Psoas muscle (tissue), 8 donors: ENCODE data around the gene CASP14. TPM values are rescaled to one million over a fixed set of nuclear protein-coding genes. Genes with fewer than 3 reads are reported as not detected.
"Not testable (repeated sequence)": the region's sequence is repeated elsewhere in the genome, so short reads cannot be mapped to it uniquely, and the experiment has no call there.

ENCODE experiments used
- ATAC-seq, 4 donors: fragments of 200-7000 bp; cut with Tn5 transposase; one replicate each; pipeline ENCODE4 v1.9.1; 2020; ENCODE audit warnings: moderate library complexity in 3 of 4, mild to moderate bottlenecking in 2 of 4
- DNase-seq, 2 donors: peaks; one replicate each; pipeline ENCODE4 v3.0.0-alpha.2; 2020
- H3K27ac ChIP-seq: fragments of 200-600 bp; one replicate; pipeline ENCODE4 v1.8.0; 2022
- H3K27me3 ChIP-seq, 3 donors: fragments of 200-600 bp in 1 of 3; one replicate each; pipeline versions ENCODE4 v1.6.1 to v1.8.0; 2013 to 2022; ENCODE audit warnings: low read length in 2 of 3, mild to moderate bottlenecking in 2 of 3, moderate library complexity in 1 of 3; ENCODE audit not compliant: insufficient read depth in 3 of 3
- H3K36me3 ChIP-seq, 2 donors: fragments of 200-600 bp in 1 of 2; one replicate each; pipeline versions ENCODE4 v1.6.1 to v1.8.0; 2013 to 2022; ENCODE audit warnings: low read depth in 1 of 2, mild to moderate bottlenecking in 1 of 2, moderate library complexity in 1 of 2; ENCODE audit not compliant: insufficient read depth in 1 of 2
- H3K4me1 ChIP-seq: fragments of 200-600 bp; one replicate; pipeline ENCODE4 v1.8.0; 2022
- H3K4me3 ChIP-seq: fragments of 200-600 bp; one replicate; pipeline ENCODE4 v1.8.0; 2022; ENCODE audit warnings: mild to moderate bottlenecking
- H3K9me3 ChIP-seq: fragments of 200-600 bp; one replicate; pipeline ENCODE4 v1.8.0; 2022
- WGBS, 3 donors: extraction: QIAGEN DNeasy Blood & Tissue Kit; methylation state at CpG; one replicate each; pipeline versions ENCODE4 v1.1.6 to v1.1.7; 2013; 5-methylcytosine and 5-hydroxymethylcytosine counted together
- intact Hi-C, 2 donors: fragments of 100-400 bp; cut with DNase I; formaldehyde crosslinking; loops; one replicate each; pipeline versions ENCODE4 v1.11.0 to v1.14.2; 2022
- polyA plus RNA-seq, 3 donors: library from polyadenylated mRNA; stranded (reverse); fragments of 200-250 nt; gene quantifications; one replicate each; pipeline ENCODE4 v1.2.3, GENCODE V29; 2013
- total RNA-seq, 4 donors: library from RNA; stranded (reverse); fragmentation: NEBNext Ultra II Directional in 2 of 4; extraction: Animal tissue kit (Norgen Biotek cat#: 25700) in 2 of 4; gene quantifications; one replicate each; pipeline versions ENCODE4 v1.2.1 to v1.2.4, GENCODE V29; 2021 to 2023
- TF ChIP-seq, protein P1 (sequence below): fragments of 200-600 bp; IDR thresholded peaks from one replicate; pipeline ENCODE4 v1.8.0; 2022; ENCODE audit warnings: antibody characterized with exemption
- donor health status: healthy with polysubstance abuse.
- donor health status: DM: no; HTN: no; CAD: no; lungs with moderate emphysema.
- donor health status: Bipolar disorder and iron deficiency.
- donor health status: healthy.
- donor health status: DM: yes; HTN: yes; CAD: no.
- donor health status: DM: no; HTN: no; CAD: no.
- donor health status: DM: no; HTN: no; CAD: no.
- donor health status: DM: yes; HTN: yes; CAD: no.

The CASP14 gene
- total and polyA plus RNA-seq, 7 donors, result not detected

DNA sequence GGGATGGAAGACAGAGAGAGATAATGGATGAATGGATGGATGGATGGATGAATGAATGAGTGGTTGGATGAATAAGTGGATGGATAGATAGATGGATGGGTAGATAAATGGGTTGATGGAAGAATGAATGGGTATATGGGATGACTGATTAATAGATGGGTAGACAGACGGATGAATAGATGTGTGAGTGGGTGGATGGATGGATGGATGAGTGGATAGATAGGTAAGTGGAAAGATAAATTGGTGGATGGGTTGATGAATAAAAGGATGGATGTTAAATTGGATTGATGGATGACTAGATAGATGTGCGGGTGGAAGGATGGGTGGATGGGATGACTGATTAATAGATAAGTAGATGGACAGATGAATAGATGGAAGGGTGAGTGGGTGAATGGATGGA is 1.4 kb downstream of the CASP14 start:
- Histone ChIP-seq H3K9me3 (no peaks in the 10 kb centered on the region), H3K36me3 (no peaks in the 10 kb centered on the region), H3K27me3 (peaks cover 0 to 11% (median 4%) of the 10 kb centered on the region in 3 donors), H3K4me1 (no peaks in the 10 kb centered on the region), H3K4me3 (no peak overlapping the region), H3K27ac (no peak overlapping the region)
- TF ChIP-seq, protein P1, sequence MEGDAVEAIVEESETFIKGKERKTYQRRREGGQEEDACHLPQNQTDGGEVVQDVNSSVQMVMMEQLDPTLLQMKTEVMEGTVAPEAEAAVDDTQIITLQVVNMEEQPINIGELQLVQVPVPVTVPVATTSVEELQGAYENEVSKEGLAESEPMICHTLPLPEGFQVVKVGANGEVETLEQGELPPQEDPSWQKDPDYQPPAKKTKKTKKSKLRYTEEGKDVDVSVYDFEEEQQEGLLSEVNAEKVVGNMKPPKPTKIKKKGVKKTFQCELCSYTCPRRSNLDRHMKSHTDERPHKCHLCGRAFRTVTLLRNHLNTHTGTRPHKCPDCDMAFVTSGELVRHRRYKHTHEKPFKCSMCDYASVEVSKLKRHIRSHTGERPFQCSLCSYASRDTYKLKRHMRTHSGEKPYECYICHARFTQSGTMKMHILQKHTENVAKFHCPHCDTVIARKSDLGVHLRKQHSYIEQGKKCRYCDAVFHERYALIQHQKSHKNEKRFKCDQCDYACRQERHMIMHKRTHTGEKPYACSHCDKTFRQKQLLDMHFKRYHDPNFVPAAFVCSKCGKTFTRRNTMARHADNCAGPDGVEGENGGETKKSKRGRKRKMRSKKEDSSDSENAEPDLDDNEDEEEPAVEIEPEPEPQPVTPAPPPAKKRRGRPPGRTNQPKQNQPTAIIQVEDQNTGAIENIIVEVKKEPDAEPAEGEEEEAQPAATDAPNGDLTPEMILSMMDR, result no peak
- no peak for DNase-seq
- intact Hi-C loops, result no loop called here
- 86 to 93% (median 86%) methylated on average over 2 of the region's 2 CpGs for WGBS, 3 donors
- no peak for ATAC-seq

DNA sequence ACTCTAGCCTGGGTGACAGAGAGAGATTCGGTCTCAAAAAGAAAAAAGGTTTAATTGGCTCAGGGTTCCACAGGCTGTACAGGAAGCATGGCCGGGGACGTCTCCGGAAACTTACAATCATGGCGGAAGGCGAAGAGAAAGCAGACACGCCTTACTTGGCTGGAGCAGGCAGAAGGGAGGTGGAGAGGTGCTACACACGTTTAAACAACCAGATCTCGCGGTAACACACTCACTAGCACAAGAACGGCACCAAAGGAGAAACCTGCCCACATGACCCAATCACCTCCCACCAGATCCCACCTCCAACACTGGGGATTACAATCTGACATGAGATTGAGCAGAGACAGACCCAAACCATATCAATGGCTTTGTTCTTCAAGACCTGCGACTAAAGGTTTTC is 12.8 kb downstream of the CASP14 start:
- 74 to 81% (median 80%) methylated on average over 12 of the region's 12 CpGs for WGBS, 3 donors
- H3K9me3 ChIP-seq, result no peaks in the 10 kb centered on the region
- H3K4me3 ChIP-seq, result no peak overlapping the region
- no peaks in the 10 kb centered on the region for H3K36me3 ChIP-seq
- TF ChIP-seq, protein P1, result no peak
- intact Hi-C loops, result no loop called here
- peaks cover 0 to 4% (median 0%) of the 10 kb centered on the region in 3 donors for H3K27me3 ChIP-seq
- H3K27ac ChIP-seq, result no peak overlapping the region
- no peak for DNase-seq
- H3K4me1 ChIP-seq, result no peaks in the 10 kb centered on the region
- no peak for ATAC-seq

DNA sequence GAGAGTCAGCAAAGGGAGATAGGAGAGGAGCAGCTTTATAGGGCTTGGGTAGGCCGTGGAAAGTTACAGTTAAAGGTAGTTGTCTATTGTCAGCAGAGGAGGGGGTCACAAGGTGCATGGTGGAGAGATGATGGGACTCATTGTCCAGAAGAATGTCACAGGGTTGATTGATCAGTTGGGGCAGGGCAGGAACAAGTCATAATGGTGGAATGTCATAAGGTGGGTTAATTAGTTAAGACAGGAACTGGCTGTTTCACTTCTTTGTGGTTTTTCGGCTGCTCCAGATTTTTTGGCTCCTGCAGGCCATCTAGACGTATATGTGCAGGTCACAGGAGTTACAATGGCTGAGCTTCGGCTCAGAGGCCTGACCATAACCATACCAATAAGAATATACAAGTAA is 21.1 kb downstream of the CASP14 start:
- ATAC-seq, H3K36me3 ChIP-seq, DNase-seq, H3K4me1 ChIP-seq, H3K27ac ChIP-seq, H3K4me3 ChIP-seq, H3K27me3 ChIP-seq, intact Hi-C loops, H3K9me3 ChIP-seq: not testable (repeated sequence)
- WGBS, 3 donors, result 57 to 76% (median 64%) methylated on average over 4 of the region's 4 CpGs

DNA sequence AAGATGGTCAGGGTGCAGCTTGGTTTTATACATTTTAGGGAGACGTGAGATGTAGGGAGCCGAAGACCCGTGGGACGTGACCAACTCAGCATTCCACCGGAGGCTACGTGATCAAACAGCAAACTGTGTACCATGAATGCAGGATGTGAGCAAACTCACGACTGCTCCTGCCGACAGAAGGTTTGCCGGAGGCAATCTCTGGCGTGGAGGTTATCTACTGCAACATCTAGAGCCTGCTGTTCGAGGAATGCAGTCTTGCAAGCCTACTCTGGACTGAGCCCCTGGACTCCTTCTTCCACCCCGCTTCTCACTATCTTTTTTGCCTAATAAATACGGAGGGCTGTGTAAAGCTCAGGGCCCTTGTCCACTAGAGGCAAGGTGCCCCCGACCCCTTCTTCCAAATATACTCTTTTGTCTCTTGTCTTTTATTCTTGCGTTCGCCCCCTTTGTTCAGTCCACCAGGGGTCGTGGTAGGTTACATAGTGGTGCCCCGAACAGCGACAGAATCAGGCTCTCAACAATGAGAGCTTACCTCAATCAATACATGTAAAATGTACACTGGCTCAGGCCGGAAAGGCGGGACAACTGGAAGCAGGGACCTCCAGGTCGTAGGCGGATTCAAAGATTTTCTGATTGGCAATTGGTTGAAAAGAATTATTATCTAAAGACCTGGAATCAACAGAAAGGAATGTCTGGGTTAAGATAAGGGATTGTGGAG is 23.8 kb downstream of the CASP14 start:
- intact Hi-C loops, result no loop called here
- no peak overlapping the region for H3K4me3 ChIP-seq
- no peak for DNase-seq
- no peaks in the 10 kb centered on the region for H3K36me3 ChIP-seq
- TF ChIP-seq, protein P1, result no peak
- ATAC-seq, result no peak
- no peaks in the 10 kb centered on the region for H3K4me1 ChIP-seq
- 72 to 73% (median 72%) methylated on average over 23 of the region's 23 CpGs for WGBS, 3 donors
- no peak overlapping the region for H3K27ac ChIP-seq
- H3K9me3 ChIP-seq, result no peaks in the 10 kb centered on the region
- no peaks in the 10 kb centered on the region for H3K27me3 ChIP-seq

DNA sequence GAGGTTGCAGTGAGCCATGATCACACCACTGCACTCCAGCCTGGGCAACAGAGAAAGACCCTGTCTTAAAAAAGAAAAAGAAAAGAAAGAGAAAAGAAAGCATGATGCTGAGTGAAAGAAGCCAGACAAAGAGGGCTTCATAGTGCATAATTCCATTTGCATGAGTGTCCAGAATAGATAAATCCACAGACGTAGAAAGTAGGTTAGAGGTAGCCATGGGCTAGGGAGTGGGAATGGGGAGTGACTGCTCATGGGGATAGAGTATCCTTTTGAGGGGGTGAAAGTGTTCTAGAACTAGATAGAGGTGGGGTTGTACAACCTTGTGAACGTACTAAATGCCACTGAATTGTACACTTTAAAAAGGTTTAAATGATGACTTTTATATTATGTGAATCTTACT is 25.1 kb downstream of the CASP14 start:
- Histone ChIP-seq H3K9me3 (no peaks in the 10 kb centered on the region), H3K27me3 (no peaks in the 10 kb centered on the region), H3K27ac (no peak overlapping the region), H3K36me3 (no peaks in the 10 kb centered on the region), H3K4me1 (no peaks in the 10 kb centered on the region), H3K4me3 (no peak overlapping the region)
- TF ChIP-seq, protein P1, result no peak
- DNase-seq (no peak), ATAC-seq (no peak)
- WGBS, 3 donors, result 58 to 67% (median 63%) methylated on average over 2 of the region's 2 CpGs
- intact Hi-C loops, result no loop called here
